ENCODE data around the gene FREM2.
A peak's percentile ranks its signal among the peaks of the same experiment; 100 is the strongest.

The FREM2 gene

GRCh38 chr13:38796890-38797289 lies 110.0 kb downstream of the FREM2 start:
- DNase-seq (ENCODE audit: insufficient read length, low spot score) (no peak), FAIRE-seq (no peak)
- TF ChIP-seq TAF1 (IDR thresholded peaks at IDR 0.05; ENCODE audit: low read depth, low read length) (no peak), SPI1 (IDR thresholded peaks at IDR 0.05; ENCODE audit: low read depth, low read length) (no peak), POLR2A (IDR thresholded peaks at IDR 0.05; ENCODE audit: low read depth, low read length) (no peak), POLR2AphosphoS5 (IDR thresholded peaks at IDR 0.05; ENCODE audit: low read depth, low read length) (no peak), PAX5 (IDR thresholded peaks at IDR 0.05; ENCODE audit: insufficient read depth, low read length, severe bottlenecking) (no peak), POU2F2 (IDR thresholded peaks at IDR 0.05; ENCODE audit: low read depth, low read length) (no peak)

GRCh38 chr13:38803531-38803930 lies 116.7 kb downstream of the FREM2 start:
- TF ChIP-seq PAX5 (IDR thresholded peaks at IDR 0.05; ENCODE audit: insufficient read depth, low read length, severe bottlenecking): no peak
- no peak for TF ChIP-seq POLR2A (IDR thresholded peaks at IDR 0.05; ENCODE audit: low read depth, low read length)
- TF ChIP-seq POLR2AphosphoS5 (IDR thresholded peaks at IDR 0.05; ENCODE audit: low read depth, low read length): no peak
- no peak for TF ChIP-seq SPI1 (IDR thresholded peaks at IDR 0.05; ENCODE audit: low read depth, low read length)
- no peak for TF ChIP-seq POU2F2 (IDR thresholded peaks at IDR 0.05; ENCODE audit: low read depth, low read length)
- no peak for FAIRE-seq

GRCh38 chr13:38804061-38804460 lies 117.2 kb downstream of the FREM2 start:
- DNase-seq (ENCODE audit: insufficient read length, low spot score) (no peak), FAIRE-seq (no peak)
- TF ChIP-seq POU2F2 (IDR thresholded peaks at IDR 0.05; ENCODE audit: low read depth, low read length) (no peak), POLR2A (IDR thresholded peaks at IDR 0.05; ENCODE audit: low read depth, low read length) (no peak), SPI1 (IDR thresholded peaks at IDR 0.05; ENCODE audit: low read depth, low read length) (no peak), POLR2AphosphoS5 (IDR thresholded peaks at IDR 0.05; ENCODE audit: low read depth, low read length) (no peak), PAX5 (IDR thresholded peaks at IDR 0.05; ENCODE audit: insufficient read depth, low read length, severe bottlenecking) (no peak), TAF1 (IDR thresholded peaks at IDR 0.05; ENCODE audit: low read depth, low read length) (no peak)

More at GRCh38 chr13:38803531-38803930, 116.7 kb downstream of the FREM2 start:
- DNase-seq (ENCODE audit: insufficient read length, low spot score): no peak

GRCh38 chr13:38804536-38804935 lies 117.7 kb downstream of the FREM2 start:
- no peak for FAIRE-seq
- no peak for DNase-seq (ENCODE audit: insufficient read length, low spot score)
- TF ChIP-seq POLR2A (IDR thresholded peaks at IDR 0.05; ENCODE audit: low read depth, low read length) (no peak), PAX5 (IDR thresholded peaks at IDR 0.05; ENCODE audit: insufficient read depth, low read length, severe bottlenecking) (no peak), POLR2AphosphoS5 (IDR thresholded peaks at IDR 0.05; ENCODE audit: low read depth, low read length) (no peak), POU2F2 (IDR thresholded peaks at IDR 0.05; ENCODE audit: low read depth, low read length) (no peak), SPI1 (IDR thresholded peaks at IDR 0.05; ENCODE audit: low read depth, low read length) (no peak), TAF1 (IDR thresholded peaks at IDR 0.05; ENCODE audit: low read depth, low read length) (no peak)

GRCh38 chr13:38814331-38814730 lies 127.5 kb downstream of the FREM2 start:
- FAIRE-seq: no peak

GRCh38 chr13:38819053-38819452 lies 132.2 kb downstream of the FREM2 start:
- DNase-seq (ENCODE audit: insufficient read length, low spot score): no peak
- FAIRE-seq: no peak
- TF ChIP-seq POU2F2 (IDR thresholded peaks at IDR 0.05; ENCODE audit: low read depth, low read length) (no peak), SPI1 (IDR thresholded peaks at IDR 0.05; ENCODE audit: low read depth, low read length) (no peak), PAX5 (IDR thresholded peaks at IDR 0.05; ENCODE audit: insufficient read depth, low read length, severe bottlenecking) (no peak), POLR2AphosphoS5 (IDR thresholded peaks at IDR 0.05; ENCODE audit: low read depth, low read length) (no peak), POLR2A (IDR thresholded peaks at IDR 0.05; ENCODE audit: low read depth, low read length) (no peak), TAF1 (IDR thresholded peaks at IDR 0.05; ENCODE audit: low read depth, low read length) (no peak)

More at GRCh38 chr13:38814331-38814730, 127.5 kb downstream of the FREM2 start:
- DNase-seq (ENCODE audit: insufficient read length, low spot score): no peak
- no peak for TF ChIP-seq SPI1 (IDR thresholded peaks at IDR 0.05; ENCODE audit: low read depth, low read length)
- no peak for TF ChIP-seq POU2F2 (IDR thresholded peaks at IDR 0.05; ENCODE audit: low read depth, low read length)
- no peak for TF ChIP-seq POLR2A (IDR thresholded peaks at IDR 0.05; ENCODE audit: low read depth, low read length)
- TF ChIP-seq TAF1 (IDR thresholded peaks at IDR 0.05; ENCODE audit: low read depth, low read length): no peak
- no peak for TF ChIP-seq PAX5 (IDR thresholded peaks at IDR 0.05; ENCODE audit: insufficient read depth, low read length, severe bottlenecking)
- no peak for TF ChIP-seq POLR2AphosphoS5 (IDR thresholded peaks at IDR 0.05; ENCODE audit: low read depth, low read length)

- DNase-seq (ENCODE audit: insufficient read length, low spot score): no peak
- TF ChIP-seq SPI1 (IDR thresholded peaks at IDR 0.05; ENCODE audit: low read depth, low read length) (no peak), TAF1 (IDR thresholded peaks at IDR 0.05; ENCODE audit: low read depth, low read length) (no peak), POLR2A (IDR thresholded peaks at IDR 0.05; ENCODE audit: low read depth, low read length) (no peak), PAX5 (IDR thresholded peaks at IDR 0.05; ENCODE audit: insufficient read depth, low read length, severe bottlenecking) (no peak), POLR2AphosphoS5 (IDR thresholded peaks at IDR 0.05; ENCODE audit: low read depth, low read length) (no peak), POU2F2 (IDR thresholded peaks at IDR 0.05; ENCODE audit: low read depth, low read length) (no peak)
- no peak for FAIRE-seq
These were observed 132.7 kb downstream of the FREM2 start for GRCh38 chr13:38819596-38819995.

GRCh38 chr13:38821770-38822551 lies 135.1 kb downstream of the FREM2 start:
- no peak for DNase-seq (ENCODE audit: insufficient read length, low spot score)
- no peak for FAIRE-seq
- TF ChIP-seq TAF1 (IDR thresholded peaks at IDR 0.05; ENCODE audit: low read depth, low read length): no peak
- TF ChIP-seq POLR2A (IDR thresholded peaks at IDR 0.05; ENCODE audit: low read depth, low read length): no peak
- TF ChIP-seq POU2F2 (IDR thresholded peaks at IDR 0.05; ENCODE audit: low read depth, low read length): no peak
- no peak for TF ChIP-seq SPI1 (IDR thresholded peaks at IDR 0.05; ENCODE audit: low read depth, low read length)
- TF ChIP-seq PAX5 (IDR thresholded peaks at IDR 0.05; ENCODE audit: insufficient read depth, low read length, severe bottlenecking): no peak
- no peak for TF ChIP-seq POLR2AphosphoS5 (IDR thresholded peaks at IDR 0.05; ENCODE audit: low read depth, low read length)

GRCh38 chr13:38824342-38824741 lies 137.5 kb downstream of the FREM2 start:
- DNase-seq (ENCODE audit: insufficient read length, low spot score): no peak
- TF ChIP-seq TAF1 (IDR thresholded peaks at IDR 0.05; ENCODE audit: low read depth, low read length): no peak
- TF ChIP-seq POLR2AphosphoS5 (IDR thresholded peaks at IDR 0.05; ENCODE audit: low read depth, low read length): no peak
- TF ChIP-seq POU2F2 (IDR thresholded peaks at IDR 0.05; ENCODE audit: low read depth, low read length): no peak
- TF ChIP-seq SPI1 (IDR thresholded peaks at IDR 0.05; ENCODE audit: low read depth, low read length): no peak
- TF ChIP-seq PAX5 (IDR thresholded peaks at IDR 0.05; ENCODE audit: insufficient read depth, low read length, severe bottlenecking): no peak
- TF ChIP-seq POLR2A (IDR thresholded peaks at IDR 0.05; ENCODE audit: low read depth, low read length): no peak

More at GRCh38 chr13:38824342-38824741, 137.5 kb downstream of the FREM2 start:
- peak; percentile 16 for FAIRE-seq
